H1 (cell line): Measurements from ENCODE around the gene LDLRAD4. TPM values are rescaled to one million over a fixed set of nuclear protein-coding genes. Genes with fewer than 3 reads are reported as not detected.

Experiments
- BACH1 ChIP-seq: IDR thresholded peaks from 2 replicates; pipeline ENCODE4 v1.6.1; 2012; ENCODE audit warnings: low read length, improper control_type of control experiment
- JUN ChIP-seq: IDR thresholded peaks from 2 replicates; pipeline ENCODE4 v1.6.1; 2011; ENCODE audit warnings: low read depth, mild to moderate bottlenecking, improper control_type of control experiment, low read length
- SAP30 ChIP-seq: fragments of 300-600 bp; sonication (generic); IDR thresholded peaks from 2 replicates; pipeline ENCODE4 v1.7.1; 2012; ENCODE audit warnings: low read length, moderate library complexity, mild to moderate bottlenecking, inconsistent platforms; ENCODE audit not compliant: insufficient read depth, insufficient replicate concordance
- SIX5 ChIP-seq: IDR thresholded peaks from 2 replicates; pipeline ENCODE4 v1.6.1; 2011; ENCODE audit warnings: mild to moderate bottlenecking, low read depth, low read length
- TCF12 ChIP-seq: IDR thresholded peaks from 2 replicates; pipeline ENCODE4 v1.6.1; 2011; ENCODE audit warnings: low read depth, mild to moderate bottlenecking, low read length
- polyA plus RNA-seq, 7 experiments: library from polyadenylated mRNA; depleted of rRNA in 3 of 7; stranded (reverse) in 5 of 7; unstranded in 2 of 7; fragments of >200 nt in 5 of 7; fragments of 200-250 nt in 2 of 7; gene quantifications; 1 replicate in 5 of 7; 2 replicates in 1 of 7; 4 replicates in 1 of 7; pipeline versions ENCODE4 v1.2.1 to v1.2.3, GENCODE V29; 2011 to 2013; ENCODE audit warnings: missing spikeins in 2 of 7, mixed read lengths in 2 of 7
- total RNA-seq: library from RNA; stranded (reverse); fragmentation: NEBNext Ultra II Directional; extraction: Animal tissue kit (Norgen Biotek cat#: 25700); gene quantifications from 2 replicates; pipeline ENCODE4 v1.2.1, GENCODE V29; 2021

LDLRAD4 gene
- total and polyA plus RNA-seq, 2 of the 8 experiments (the other 6 are each of a cell fraction or from before 2014, with no cell fraction given), result 0.77 to 1.4 TPM

- TF ChIP-seq TCF12 (no peak), SAP30 (no peak), JUN (no peak), BACH1 (no peak), SIX5 (no peak)
- TF ChIP-seq, all 59 proteins: peak for 0
Observed at GRCh38 chr18:13424363-13424762, 205.8 kb downstream of the LDLRAD4 start (continued).
